IPS DF 4.7 (cell line): ENCODE data around the gene ALX1.

Source experiments
- DNase-seq: peaks from one replicate; pipeline ENCODE4 v3.0.0-alpha.2; 2013; ENCODE audit warnings: low spot score; ENCODE audit errors: extremely low read depth

Gene ALX1

GRCh38 chr12:85280165-85280983, at the start of gene ALX1:
ALX1 (plus strand) TSS chr12:85280220; CDS start chr12:85280262, 42 bp downstream.
- DNase-seq, result no peak

GRCh38 chr12:85237327-85237726, 42.7 kb upstream of the ALX1 start:
- no peak for DNase-seq

DNA sequence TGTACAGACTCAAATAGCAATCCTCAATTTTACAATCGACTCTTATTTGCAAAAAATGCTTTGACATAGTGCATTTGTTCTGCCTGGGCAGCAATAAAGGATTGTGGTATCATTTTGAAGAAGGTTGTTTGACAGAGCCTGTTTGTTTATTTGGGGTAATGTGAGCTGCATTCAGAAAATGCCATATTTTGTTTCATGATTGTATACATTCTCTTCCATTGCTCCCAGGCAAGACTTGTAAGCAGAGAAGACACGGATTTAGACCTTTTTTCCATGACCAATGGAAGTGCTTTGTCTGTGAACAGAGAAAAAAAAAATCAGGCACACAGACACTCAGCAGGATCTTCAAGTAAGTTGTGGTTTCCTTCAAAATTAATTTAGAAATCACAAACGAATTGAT, 35.5 kb upstream of the ALX1 start:
- no peak for DNase-seq

DNA sequence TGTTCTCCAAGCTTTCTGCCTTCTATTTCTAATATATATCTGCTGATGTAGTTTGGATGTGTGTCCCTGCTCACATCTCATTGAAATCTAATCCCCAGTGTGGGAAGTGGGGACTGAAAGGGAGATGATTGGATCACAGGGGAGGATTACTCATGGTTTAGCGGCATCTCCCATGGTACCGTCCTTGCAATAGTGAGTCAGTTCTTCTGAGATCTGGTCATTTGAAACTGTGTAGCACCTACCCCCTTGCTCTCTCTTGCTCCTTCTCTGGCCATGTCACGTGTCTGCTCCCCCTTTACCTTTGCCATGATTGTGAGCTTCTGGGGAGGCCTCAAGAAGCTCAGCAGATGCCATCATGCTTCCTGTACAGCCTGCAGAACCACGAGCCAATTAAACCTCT, 26.2 kb upstream of the ALX1 start:
- no peak for DNase-seq

DNA sequence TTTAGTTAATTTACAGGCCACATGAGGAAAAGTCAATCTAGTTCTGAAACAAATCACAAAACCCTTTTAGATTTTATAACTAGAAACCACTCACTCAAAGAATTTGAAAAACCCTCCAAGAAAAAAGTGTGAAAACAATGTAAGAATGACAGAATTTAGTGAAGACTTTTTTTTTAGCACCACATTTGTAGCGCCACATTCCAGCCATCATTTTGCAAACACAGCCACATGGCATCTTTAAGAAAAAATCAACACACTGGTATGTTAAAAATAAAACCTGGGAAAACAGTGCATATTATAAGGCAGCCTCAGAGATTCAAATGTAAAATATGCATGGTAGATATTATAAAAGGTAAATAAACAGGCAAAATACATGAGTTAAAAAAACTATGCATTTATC, 22.3 kb upstream of the ALX1 start:
- no peak for DNase-seq

- DNase-seq, result no peak
Observed at GRCh38 chr12:85260447-85260846, 19.6 kb upstream of the ALX1 start.

DNA sequence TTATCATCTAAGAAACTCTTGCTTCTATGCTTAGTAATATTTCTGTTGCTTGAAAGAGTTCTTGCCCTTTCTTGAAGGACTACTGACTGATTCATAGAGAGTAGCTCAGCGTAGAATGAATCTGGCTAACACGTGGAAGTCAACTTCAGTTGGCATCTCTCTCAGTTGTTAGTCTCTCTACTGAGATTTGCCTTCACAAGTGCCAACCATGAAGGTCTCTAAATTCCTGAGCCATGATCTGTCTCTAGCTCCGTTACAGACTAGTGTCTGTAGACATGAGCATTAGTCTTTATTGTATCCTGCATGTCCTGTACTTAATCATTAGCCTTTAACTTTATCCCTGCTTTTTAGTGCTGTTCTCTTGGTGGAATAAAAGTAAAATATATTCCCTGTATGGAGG, 19.1 kb upstream of the ALX1 start:
- DNase-seq, result no peak

GRCh38 chr12:85266356-85266755, 13.7 kb upstream of the ALX1 start:
- DNase-seq, result no peak

DNA sequence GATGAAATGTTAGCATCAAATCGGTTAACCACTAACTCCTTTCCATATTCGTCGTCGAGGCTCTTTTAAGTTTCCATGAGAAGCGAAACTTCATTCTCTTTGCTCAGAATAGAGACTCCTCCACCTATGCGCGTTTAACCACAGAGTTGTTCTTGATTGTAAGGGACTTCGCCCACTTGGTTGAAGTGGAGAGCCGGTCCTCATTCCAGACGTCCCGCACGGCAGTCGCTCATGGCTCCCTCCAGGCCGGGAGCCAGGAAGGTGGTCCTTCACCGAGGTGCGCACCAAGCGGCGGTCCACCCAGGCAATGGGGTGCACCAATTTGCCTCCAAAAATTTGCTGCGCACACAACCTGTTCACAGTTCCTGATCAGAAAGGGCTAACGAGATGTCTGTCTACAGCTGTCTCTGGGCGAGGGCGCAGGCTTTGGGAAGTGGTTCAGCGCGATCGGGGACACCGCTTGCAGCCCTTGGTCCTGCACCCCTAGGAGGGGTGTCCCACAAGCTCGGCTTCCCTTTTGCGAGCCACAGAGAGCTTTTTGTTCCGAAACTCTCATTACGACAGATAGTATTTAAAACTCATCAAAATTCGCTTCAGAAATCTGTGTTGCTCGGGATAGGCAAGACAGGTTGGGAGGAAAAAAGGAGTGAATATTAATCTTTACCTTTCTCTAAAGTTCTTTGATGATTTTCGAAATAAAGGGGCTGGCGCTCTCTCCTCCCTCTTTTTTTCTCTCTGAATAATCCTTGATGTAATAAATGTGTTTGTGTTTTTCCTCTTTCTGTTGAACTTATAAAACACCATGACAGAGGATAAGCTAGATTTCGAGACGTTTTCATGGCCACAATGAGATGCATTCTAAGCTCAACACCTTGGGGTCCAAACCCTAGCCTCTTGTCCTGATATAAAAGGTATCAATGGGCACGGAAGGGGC, 6.4 kb upstream of the ALX1 start:
- DNase-seq, result no peak

- no peak for DNase-seq
Observed at GRCh38 chr12:85274315-85274651, 5.7 kb upstream of the ALX1 start.

DNA sequence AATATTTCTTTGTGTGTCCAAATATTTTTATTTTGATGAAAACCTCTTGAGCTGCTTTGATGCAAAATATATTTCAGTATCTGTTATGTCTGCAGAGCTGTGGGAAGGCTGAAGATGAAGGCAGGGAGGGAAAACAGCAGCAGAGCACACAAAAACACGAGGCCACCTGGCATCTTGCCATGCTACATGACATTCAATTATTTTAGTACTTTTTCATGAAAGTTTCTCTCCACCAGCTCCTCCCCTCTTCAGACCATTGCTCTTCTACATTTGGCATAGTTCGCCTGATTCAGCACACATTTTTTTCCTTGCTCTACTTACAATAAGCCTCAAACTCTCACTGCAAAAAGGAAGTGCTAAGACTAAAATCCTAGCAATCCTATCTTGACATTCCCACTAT, 4.6 kb upstream of the ALX1 start:
- DNase-seq, result no peak

GRCh38 chr12:85277191-85277590, 2.8 kb upstream of the ALX1 start:
- no peak for DNase-seq

DNA sequence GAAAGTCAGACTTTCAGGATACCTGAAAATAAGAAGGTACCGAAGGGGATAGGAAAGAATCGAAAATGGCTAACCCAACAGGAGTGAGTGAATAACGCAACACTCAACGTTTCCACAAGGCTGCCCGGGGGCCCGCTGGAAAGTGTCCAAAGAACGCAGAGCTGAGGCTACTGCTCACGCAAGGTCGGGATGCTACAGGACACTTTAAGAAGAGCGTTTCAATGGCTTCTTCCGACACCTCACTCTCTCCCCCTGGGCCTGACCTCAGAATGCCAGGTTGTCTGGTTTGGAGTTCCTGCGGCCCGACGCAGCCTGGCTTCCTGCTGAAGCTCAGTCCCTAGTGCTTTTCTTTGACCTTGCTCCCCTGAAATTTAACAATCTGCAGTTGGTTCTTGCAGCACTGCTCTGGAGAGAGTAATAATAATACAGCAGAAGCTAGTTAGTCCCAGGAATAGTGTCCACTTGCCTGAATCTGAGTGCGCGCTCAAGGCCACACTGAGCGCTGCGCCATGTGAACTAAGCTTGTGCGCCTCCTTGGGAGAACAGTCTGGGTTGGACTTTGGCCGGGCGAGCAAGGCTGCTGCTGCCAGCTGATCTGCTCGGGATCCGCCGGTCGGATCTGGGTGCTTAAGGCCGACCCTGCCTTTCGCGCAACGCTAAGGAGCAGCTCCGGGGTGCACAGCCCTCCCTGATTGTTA, 2.0 kb upstream of the ALX1 start:
- DNase-seq, result no peak

GRCh38 chr12:85278598-85279448, 1.2 kb upstream of the ALX1 start:
- DNase-seq, result no peak

GRCh38 chr12:85279449-85280164, 413 bp upstream of the ALX1 start:
- no peak for DNase-seq

- DNase-seq, result no peak
Observed at GRCh38 chr12:85280984-85281630, 1.1 kb downstream of the ALX1 start.

- no peak for DNase-seq
Observed at GRCh38 chr12:85281636-85282312, 1.8 kb downstream of the ALX1 start.

DNA sequence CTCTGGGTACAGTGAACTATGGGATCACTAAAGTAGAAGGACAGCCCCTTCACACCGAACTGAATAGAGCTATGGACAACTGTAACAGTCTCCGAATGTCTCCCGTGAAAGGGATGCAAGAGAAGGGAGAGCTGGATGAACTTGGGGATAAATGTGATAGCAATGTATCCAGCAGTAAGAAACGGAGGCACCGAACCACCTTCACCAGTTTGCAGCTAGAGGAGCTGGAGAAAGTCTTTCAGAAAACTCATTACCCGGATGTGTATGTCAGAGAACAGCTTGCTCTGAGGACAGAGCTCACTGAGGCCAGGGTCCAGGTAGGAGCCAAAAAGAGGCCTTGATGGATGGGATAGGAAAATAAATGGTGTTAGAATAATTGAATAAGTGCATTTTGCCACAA, 3.5 kb downstream of the ALX1 start:
- DNase-seq, result no peak

DNA sequence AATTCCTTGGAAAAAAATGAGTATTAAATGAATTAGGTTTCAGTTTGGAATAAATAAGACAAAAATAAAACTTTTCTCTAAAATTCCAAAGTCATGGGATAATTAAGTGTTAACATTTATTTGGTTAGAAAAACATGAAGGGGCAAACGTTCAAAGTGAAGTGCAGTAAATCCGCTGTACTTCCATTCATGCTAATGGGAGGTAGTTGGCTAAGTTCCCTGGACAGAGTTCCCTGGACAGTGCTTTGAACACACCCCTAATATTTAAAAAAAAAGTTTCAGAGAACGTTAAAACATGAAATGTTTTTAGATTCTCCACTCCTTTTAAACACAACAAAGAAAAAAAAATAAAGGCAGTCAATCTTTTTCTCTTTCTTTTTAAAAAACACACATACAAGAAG, 16.3 kb downstream of the ALX1 start:
- no peak for DNase-seq
